Ovary (tissue), 3 donors: ENCODE data around the gene GYPA.

Experiments used
- POLR2A ChIP-seq: fragments of 450-650 bp; IDR thresholded peaks from one replicate; pipeline ENCODE4 v1.6.1; 2017; ENCODE audit warnings: antibody characterized with exemption, mild to moderate bottlenecking, moderate library complexity
- TF ChIP-seq, protein P1 (sequence below), 3 donors: fragments of 450-650 bp in 2 of 3; fragments of 200-600 bp in 1 of 3; IDR thresholded peaks; one replicate each; pipeline versions ENCODE4 v1.5.1 to v1.8.0; 2016 to 2022; ENCODE audit warnings: antibody characterized with exemption in 3 of 3, mild to moderate bottlenecking in 1 of 3
- donor health status: DM: no; HTN: no; CAD: no.

DNA sequence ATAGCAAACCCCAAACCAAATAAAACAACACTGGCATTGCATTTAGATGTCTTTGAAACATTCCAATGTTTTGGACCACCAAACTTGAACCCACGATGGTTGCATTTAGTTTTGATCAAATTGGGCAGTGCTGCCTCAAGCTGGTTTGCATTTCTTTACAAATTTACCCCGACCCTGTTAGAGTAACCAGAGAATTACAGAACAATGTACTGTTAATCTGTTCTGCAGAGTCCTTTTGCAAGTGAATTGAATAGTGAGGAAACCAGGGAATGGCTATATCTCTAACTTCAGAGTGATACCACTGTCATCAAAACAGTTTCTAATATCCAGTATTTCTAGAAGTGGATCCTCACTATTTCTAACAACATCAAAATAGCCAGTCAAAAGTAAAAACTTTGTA lies 49.5 kb upstream of the GYPA start:
- TF ChIP-seq POLR2A: no peak
- TF ChIP-seq, protein P1, sequence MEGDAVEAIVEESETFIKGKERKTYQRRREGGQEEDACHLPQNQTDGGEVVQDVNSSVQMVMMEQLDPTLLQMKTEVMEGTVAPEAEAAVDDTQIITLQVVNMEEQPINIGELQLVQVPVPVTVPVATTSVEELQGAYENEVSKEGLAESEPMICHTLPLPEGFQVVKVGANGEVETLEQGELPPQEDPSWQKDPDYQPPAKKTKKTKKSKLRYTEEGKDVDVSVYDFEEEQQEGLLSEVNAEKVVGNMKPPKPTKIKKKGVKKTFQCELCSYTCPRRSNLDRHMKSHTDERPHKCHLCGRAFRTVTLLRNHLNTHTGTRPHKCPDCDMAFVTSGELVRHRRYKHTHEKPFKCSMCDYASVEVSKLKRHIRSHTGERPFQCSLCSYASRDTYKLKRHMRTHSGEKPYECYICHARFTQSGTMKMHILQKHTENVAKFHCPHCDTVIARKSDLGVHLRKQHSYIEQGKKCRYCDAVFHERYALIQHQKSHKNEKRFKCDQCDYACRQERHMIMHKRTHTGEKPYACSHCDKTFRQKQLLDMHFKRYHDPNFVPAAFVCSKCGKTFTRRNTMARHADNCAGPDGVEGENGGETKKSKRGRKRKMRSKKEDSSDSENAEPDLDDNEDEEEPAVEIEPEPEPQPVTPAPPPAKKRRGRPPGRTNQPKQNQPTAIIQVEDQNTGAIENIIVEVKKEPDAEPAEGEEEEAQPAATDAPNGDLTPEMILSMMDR (IDR thresholded peaks at IDR 0.05): no peak
